ENCODE measurements around the gene CHCT1. TPM values are rescaled to one million over a fixed set of nuclear protein-coding genes. Genes with fewer than 3 reads are reported as not detected.

Gene CHCT1
- polyA plus RNA-seq, 1 of the 3 experiments (the other 2 are of a cell fraction): not detected

DNA sequence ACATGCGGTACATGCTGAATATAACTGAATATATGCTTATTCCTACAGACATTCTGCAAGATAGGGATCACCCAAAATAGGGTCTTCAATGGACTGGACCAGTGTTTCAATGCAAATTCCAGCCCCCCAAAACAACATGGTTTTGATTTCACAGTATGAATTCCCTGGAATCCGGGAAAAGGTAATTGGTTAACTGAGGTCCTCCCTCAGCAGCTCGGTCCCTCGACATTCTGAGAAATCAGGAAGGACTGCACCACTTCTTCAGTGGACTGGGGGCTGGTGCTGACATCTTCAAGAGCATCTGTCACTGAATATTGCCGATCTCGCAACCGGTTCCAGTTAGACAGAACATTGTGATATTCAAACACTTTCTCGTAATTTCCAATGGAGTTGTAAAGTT, 25.1 kb downstream of the CHCT1 start:
- H3K9me3 ChIP-seq: no peaks in the 10 kb centered on the region
- TF ChIP-seq TCF12 (IDR thresholded peaks at IDR 0.05): no peak
- no peak for TF ChIP-seq YY1 (IDR thresholded peaks at IDR 0.05; ENCODE audit: low read depth)
- TF ChIP-seq TEAD4 (IDR thresholded peaks at IDR 0.05; ENCODE audit: borderline replicate concordance, insufficient read depth): no peak
- TF ChIP-seq, protein P1, sequence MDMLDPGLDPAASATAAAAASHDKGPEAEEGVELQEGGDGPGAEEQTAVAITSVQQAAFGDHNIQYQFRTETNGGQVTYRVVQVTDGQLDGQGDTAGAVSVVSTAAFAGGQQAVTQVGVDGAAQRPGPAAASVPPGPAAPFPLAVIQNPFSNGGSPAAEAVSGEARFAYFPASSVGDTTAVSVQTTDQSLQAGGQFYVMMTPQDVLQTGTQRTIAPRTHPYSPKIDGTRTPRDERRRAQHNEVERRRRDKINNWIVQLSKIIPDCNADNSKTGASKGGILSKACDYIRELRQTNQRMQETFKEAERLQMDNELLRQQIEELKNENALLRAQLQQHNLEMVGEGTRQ (IDR thresholded peaks at IDR 0.05; ENCODE audit: borderline replicate concordance, low read depth, low read length): no peak
- TF ChIP-seq, protein P2, sequence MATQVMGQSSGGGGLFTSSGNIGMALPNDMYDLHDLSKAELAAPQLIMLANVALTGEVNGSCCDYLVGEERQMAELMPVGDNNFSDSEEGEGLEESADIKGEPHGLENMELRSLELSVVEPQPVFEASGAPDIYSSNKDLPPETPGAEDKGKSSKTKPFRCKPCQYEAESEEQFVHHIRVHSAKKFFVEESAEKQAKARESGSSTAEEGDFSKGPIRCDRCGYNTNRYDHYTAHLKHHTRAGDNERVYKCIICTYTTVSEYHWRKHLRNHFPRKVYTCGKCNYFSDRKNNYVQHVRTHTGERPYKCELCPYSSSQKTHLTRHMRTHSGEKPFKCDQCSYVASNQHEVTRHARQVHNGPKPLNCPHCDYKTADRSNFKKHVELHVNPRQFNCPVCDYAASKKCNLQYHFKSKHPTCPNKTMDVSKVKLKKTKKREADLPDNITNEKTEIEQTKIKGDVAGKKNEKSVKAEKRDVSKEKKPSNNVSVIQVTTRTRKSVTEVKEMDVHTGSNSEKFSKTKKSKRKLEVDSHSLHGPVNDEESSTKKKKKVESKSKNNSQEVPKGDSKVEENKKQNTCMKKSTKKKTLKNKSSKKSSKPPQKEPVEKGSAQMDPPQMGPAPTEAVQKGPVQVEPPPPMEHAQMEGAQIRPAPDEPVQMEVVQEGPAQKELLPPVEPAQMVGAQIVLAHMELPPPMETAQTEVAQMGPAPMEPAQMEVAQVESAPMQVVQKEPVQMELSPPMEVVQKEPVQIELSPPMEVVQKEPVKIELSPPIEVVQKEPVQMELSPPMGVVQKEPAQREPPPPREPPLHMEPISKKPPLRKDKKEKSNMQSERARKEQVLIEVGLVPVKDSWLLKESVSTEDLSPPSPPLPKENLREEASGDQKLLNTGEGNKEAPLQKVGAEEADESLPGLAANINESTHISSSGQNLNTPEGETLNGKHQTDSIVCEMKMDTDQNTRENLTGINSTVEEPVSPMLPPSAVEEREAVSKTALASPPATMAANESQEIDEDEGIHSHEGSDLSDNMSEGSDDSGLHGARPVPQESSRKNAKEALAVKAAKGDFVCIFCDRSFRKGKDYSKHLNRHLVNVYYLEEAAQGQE (IDR thresholded peaks at IDR 0.05; ENCODE audit: low read depth, low read length): no peak
- TF ChIP-seq FOXJ3 (CRISPR knock-in tag; IDR thresholded peaks at IDR 0.05): no peak
- TF ChIP-seq EP300 (IDR thresholded peaks at IDR 0.05; ENCODE audit: borderline replicate concordance in 1 of 2, low read depth in 1 of 2, low read length in 1 of 2): no peak
- TF ChIP-seq, protein P3, sequence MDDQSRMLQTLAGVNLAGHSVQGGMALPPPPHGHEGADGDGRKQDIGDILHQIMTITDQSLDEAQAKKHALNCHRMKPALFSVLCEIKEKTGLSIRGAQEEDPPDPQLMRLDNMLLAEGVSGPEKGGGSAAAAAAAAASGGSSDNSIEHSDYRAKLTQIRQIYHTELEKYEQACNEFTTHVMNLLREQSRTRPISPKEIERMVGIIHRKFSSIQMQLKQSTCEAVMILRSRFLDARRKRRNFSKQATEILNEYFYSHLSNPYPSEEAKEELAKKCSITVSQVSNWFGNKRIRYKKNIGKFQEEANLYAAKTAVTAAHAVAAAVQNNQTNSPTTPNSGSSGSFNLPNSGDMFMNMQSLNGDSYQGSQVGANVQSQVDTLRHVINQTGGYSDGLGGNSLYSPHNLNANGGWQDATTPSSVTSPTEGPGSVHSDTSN (IDR thresholded peaks at IDR 0.05): no peak
- TF ChIP-seq, protein P4, sequence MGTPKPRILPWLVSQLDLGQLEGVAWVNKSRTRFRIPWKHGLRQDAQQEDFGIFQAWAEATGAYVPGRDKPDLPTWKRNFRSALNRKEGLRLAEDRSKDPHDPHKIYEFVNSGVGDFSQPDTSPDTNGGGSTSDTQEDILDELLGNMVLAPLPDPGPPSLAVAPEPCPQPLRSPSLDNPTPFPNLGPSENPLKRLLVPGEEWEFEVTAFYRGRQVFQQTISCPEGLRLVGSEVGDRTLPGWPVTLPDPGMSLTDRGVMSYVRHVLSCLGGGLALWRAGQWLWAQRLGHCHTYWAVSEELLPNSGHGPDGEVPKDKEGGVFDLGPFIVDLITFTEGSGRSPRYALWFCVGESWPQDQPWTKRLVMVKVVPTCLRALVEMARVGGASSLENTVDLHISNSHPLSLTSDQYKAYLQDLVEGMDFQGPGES (IDR thresholded peaks at IDR 0.05; ENCODE audit: low read depth, low read length): no peak
- no peak for TF ChIP-seq TAF1 (IDR thresholded peaks at IDR 0.05; ENCODE audit: borderline replicate concordance, low read depth, low read length)
- no peak for TF ChIP-seq MEF2A (IDR thresholded peaks at IDR 0.05; ENCODE audit: borderline replicate concordance, low read depth)
- no peak for TF ChIP-seq FOSL2 (IDR thresholded peaks at IDR 0.05; ENCODE audit: borderline replicate concordance, low read depth)
- no peak for TF ChIP-seq NRF1 (IDR thresholded peaks at IDR 0.05; ENCODE audit: low read depth, low read length)
- no peaks in the 10 kb centered on the region for H3K79me2 ChIP-seq (ENCODE audit: insufficient read depth)
- H3K36me3 ChIP-seq (replicated peaks in 1 of 2; ENCODE audit: control insufficient read depth in 1 of 2, insufficient read depth in 2 of 2, low read length in 1 of 2): peaks cover 60 to 78% of the 10 kb centered on the region in 2 experiments
- ChIA-PET CTCF (interaction anchor here (1.0 kb wide), 1 partner anchor 19 kb away, joined by 4 read pairs; no protein-coding TSS in a partner anchor), POLR2A (no interaction called here)
- H3K27ac ChIP-seq (ENCODE audit: low read depth in 2 of 2, low read length in 1 of 2): no peak overlapping the region
- no peak overlapping the region for H3K4me2 ChIP-seq
- H2AFZ ChIP-seq (ENCODE audit: low read depth): no peak overlapping the region
- H3K27me3 ChIP-seq (ENCODE audit: insufficient read depth): no peaks in the 10 kb centered on the region
- H4K20me1 ChIP-seq (ENCODE audit: insufficient read depth): no peaks in the 10 kb centered on the region
- no peak for DNase-seq
- WGBS (ENCODE audit: low lambda C conversion rate): 97% methylated on average over 8 of the region's 8 CpGs
- peaks cover 11% of the 10 kb centered on the region for H3F3A ChIP-seq (replicated peaks; ENCODE audit: insufficient read depth)
- peaks cover 5 to 18% of the 10 kb centered on the region in 2 experiments; a peak in 3 of 4 replicates for H3K4me1 ChIP-seq (ENCODE audit: control insufficient read depth in 1 of 2, insufficient read depth in 2 of 2, low read depth in 1 of 2, low read length in 1 of 2)
- no peaks in the 10 kb centered on the region for H3K9me2 ChIP-seq
- no peak overlapping the region for H3K9ac ChIP-seq
- no peak overlapping the region for H3K4me3 ChIP-seq (ENCODE audit: low read depth in 2 of 2, low read length in 1 of 2)
